HG02885 (cell line): ENCODE data around the gene TRAP1.

Experiments
- ATAC-seq: cut with Tn5 transposase; IDR thresholded peaks from one replicate; pipeline ENCODE4 v1.9.1; 2021; ENCODE audit warnings: mild to moderate bottlenecking; ENCODE audit not compliant: unreplicated experiment, poor library complexity

Gene TRAP1

DNA sequence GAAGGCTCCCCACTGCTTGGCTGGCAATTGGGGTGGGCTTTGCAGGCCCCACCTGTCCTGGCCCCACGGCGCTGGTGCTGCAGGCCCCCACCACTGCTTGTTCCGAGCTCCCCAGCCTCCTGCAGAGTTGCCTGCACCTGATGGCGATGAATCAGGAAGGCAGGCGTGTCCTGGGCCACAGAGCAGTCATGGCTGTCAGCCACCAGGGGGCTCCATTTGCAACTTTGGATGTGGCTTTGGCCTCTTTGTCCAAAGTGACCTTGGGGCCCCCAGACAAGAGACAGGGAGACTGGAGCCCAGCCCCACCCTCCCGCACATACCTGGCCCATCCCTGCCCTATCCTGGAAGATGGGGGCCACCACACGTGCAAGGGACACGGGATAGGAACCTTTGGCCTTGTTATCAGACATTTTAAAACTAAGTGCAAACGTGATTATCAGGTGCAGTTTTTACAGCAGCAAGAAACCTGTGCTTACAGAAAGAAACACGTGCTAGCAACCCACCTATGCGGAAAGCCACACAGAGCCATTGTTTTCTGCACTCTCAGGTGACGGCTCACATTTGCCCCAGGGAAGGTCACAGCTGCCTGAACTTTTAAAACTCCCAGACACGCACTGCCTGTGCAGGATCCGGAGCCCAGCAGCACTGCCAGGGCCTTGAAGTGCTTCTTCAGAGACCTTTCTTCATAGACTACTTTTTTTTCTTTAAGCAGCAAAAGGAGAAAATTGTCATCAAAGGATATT is 62.9 kb downstream of the TRAP1 start, which contains the start of gene DNASE1:
Gene DNASE1 (plus strand): TSS at position 443 of the 743 bp plus-strand sequence. CDS start 683 bp downstream, outside the sequence.
- ATAC-seq: no peak

DNA sequence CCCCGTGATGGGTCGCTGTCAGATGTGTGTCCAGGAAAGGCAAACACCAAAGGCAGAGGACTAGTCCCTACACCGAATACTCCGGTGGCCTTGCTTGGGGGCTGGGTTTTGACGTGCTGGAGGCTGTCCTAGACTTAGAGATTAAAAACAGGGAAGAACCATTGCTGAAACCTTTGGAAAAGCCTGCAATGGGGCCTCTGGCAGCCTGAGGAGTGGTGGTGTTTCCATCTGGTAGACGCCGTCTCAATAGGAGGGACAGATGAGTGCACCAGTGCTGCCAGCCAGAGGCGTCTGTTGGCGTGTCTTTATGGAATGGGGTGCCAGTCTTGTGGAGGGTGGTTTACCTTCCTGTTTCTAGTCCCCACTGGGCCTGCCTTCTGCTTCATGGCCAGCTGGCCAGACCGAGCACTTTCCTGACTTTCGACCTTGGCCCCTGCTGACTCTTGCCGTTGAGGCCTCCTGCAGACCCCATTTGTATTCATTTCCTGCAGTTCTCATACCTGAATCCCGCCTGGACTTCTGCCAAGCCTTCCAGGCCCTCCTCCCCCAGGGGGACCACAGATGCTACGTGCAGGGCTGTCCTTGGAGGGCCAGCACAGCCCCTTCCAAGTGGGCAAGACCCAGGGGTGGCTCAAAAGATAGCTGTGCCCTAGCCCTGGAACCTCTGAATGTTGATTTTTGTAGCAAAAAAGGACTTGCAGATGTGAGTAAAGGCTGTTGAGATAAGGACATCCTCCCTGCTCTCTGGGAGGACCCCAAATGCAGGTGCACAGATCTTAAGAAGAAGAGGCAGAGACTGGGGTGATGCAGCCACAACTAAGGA is 64.7 kb downstream of the TRAP1 start:
- no peak for ATAC-seq

DNA sequence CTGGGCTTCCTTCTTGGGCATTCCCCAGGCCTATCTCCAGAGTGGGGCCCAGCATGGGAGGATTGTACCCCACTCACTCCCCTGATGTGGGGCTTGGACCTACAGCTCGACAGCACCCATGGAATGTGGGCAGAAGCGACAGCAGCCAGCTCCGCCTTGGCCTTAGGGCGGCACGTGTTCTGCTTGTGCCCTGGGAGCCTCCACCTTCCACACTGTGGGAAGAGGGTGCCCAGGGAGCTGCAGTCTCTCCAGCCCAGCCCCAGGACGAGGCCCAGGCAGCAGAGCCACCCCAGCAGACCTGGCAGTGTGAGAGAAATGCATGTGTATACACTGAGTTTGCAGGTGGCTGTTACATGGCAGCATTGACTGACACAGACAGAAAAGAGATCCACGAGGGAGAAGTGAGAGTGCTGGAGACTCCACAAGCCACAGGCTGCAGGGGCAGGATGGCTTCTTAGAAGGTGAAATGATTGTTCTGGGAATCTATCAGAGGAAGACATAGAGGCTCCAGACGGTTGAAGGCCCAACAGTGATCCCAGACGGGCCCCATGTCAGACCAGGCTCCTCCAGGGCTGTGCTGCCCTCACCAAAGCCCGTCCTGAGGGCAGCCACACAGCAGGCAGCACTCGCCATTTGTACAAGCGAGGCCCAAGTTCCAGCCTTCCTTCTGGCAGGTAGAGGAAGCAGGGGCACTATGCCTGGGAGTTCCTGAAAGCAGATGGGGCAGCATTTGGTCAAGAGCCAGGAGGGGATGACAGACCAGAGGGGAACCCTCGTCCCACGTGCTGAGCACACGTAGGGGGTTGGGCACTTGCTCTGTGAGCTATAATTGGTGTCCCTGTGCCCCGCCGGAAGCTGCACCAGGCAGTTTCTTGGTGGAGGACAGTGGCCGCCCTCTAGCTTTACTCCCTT is 65.6 kb downstream of the TRAP1 start:
- no peak for ATAC-seq

DNA sequence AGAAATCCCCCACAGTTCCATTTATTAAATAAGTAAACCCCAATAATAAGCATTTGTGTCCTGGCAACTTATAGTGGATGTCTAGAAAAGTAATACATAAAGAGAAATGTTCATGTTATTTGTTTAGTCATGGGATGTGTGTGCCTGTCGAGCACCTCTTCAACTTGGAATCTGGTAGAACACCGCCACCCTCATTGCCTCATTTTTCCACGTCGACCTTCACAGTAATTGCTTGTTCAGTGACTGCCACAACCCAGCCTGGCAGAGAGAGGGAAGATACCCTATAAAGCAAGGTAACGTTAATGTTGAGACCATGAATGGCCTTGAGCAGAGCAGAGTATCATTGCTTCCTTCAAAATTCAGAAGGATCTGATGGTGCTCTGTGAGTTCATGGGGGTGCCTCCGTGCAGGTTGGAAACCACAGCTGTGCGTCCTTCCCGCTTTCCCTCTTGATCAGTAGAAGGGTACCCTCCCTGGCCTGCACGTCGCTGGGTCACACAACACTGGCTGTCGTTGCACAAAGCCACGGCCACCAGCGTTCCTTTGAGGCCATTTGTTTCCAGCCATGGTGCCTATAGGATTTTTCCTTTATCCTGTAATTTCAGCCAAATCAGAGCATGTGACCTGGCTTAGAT is 66.6 kb downstream of the TRAP1 start:
- no peak for ATAC-seq

DNA sequence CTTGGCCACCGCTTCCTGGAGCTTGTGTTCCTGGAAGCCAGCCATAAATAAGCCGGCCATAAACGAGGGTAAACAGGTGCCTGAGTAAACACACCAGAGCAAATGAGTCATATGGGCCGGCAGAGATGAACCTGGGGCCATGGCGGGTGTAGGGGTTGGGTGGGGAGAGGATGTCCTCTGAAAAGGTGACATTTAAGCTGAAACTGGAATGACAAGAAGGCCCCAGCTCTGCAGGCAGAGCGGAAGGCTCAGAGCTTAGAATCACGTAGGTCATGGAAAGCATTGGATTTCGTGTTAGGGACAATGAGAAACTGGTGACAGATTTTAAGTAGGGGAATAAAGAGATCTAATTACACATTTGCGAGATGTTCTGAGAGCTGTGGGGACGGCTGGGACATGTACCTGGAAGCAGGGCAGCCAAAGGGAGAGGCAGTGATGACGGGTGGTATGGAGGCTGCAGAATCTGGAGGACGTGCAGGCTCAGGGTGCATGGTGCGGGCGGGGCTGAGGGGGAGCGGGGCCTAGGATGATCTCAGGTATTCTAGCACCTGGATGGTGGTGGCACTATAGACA is 70.9 kb downstream of the TRAP1 start:
- no peak for ATAC-seq

DNA sequence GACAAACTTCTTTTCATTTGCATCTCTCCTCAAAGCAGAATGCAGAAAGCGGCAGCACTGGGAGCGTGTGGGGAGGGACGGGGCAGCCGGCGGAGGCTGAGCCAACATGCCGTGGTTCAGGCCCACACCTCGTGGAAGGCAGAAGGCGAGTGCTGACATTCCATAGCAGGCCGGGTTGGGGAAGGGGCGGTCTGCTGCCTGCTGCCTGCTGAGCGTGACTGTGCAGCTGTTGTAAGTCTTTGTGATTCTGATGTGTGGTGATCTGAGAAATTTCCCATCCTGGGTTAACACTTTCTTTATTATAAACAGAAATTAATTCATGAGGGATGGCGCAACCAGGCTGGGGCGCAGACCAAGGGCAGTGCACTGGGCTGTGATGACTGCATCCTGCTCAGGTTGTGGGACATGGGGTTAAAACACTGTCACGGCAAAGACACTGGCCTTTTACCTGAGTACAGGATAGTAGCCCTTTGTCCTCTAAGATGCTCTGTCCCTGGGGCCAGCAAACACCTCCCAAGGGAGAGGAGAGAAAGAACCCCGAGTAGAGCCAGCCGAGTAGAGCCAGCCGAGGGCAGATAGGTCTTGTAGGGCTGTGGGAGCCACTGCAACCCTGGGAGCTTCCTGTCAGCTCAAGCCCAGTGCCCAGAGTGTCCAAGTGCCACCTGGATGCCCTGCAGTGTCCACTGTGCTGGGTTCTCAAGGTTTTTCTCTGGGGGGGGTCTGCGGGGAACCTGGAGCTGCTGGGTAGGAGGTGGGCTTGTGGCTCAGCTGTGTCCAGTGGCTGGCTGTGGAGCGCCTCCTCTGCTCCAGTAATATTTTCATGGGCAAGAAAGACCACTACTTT is 71.6 kb downstream of the TRAP1 start:
- ATAC-seq: no peak

DNA sequence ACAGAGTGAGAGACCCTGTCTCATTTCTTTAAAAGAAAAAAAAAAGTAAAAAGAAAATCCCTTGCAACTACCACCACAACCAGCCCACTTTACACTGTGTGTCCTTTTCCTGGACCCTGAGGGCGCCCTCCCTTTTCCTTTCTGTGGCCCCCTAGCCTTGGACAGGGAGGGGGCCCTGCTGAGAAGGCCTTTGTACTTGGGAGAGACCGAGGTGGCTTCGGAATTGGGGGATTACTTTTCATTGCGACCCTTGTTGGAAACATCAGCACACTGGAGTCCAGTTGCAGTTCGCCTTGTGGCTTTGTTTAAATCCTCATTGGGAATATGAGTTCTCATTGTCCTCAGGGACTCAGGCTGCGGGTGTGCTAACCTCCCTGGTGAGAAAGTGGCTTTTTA is 72.2 kb downstream of the TRAP1 start:
- no peak for ATAC-seq

DNA sequence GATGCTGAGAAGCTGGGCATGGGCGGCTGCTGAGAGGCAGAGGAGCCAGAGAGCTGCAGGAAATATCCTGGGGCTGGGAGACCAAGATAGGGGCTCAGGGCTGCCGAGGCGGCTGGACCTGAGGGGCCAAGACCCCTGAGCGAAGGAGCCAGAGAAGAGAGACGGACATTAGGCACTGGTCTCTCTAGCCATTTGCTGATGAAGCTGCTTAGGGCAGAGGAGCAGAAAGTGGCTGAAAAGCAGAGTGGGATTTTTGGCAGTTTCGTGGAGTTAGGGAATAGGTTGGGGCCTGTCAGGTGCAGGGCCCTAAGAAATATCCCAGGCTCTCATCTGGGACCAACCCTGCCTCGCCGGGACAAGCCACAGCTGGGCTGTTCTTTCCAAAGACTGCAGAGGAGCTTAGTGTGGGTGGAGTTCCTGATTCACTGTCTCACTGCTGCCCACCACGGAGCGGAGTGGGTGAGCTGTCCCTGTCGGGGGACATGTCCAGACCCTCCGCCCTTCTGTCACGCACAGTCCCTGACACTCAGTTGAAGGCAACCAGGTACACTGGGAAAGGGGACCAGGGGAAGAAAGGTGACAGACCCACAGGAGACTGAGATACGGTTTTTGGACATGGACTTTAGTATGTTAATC is 74.1 kb downstream of the TRAP1 start:
- no peak for ATAC-seq

DNA sequence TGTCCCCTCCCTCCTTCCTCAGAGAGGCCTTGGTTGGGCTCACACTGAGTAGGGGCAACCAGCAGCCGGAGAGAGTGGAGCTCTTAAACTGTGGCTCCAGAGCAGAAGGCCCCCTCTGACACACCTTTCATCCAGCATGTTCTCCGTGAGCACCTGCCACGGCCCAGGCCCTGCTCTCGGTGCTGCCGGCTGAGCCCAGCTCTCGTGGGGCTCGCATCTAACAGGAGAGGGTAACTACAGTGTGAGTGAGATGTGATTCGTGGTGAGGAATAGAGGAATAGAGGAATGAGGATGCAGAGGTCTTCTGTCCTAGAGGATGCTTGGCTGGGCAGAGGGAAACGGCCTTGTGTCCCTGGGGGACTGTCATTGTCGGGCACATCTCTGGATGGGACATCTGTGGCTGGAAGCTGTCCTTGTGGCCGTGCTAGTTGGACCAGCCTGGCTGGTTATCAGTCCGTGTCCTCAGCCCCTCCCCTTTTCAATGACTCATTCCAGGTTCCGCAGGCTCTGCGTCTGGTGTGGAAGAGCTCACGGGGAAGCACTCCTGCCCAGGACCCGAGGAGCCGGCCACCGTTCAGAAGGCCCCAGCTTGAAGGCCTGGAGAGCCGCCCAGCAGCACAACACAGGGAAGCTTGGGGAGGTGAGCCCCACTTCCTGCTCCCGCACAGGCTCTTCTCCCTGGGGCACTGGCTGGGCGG is 74.8 kb downstream of the TRAP1 start:
- no peak for ATAC-seq

DNA sequence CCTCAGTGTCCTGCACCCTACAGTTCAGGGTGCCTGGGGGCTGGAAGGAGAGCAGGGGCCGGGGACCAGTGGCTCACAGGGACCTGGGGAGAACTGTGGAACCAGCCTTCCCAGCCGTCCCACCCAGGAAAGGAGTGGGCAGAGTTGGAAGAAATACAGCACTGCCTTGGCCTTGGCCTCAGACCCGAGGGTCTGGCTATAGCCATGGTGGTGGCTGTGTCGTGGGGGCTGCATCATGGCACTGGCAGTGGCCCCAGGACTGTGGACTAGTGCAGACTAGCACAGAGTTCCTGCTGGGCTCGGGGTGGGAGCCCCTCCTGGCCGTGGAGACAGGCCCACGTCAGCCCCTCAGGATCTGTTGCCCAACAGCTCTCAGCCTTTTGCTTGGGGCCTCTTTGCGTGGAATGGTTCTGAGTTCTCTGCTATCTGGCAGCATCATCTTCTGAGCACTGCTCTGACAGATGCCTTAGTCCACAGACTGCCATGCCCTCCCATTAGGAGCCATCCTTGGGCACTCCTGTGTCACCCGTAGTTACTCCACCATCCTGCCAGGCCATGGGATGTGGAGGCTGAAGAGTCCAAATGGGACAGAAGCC is 75.4 kb downstream of the TRAP1 start:
- ATAC-seq: no peak

DNA sequence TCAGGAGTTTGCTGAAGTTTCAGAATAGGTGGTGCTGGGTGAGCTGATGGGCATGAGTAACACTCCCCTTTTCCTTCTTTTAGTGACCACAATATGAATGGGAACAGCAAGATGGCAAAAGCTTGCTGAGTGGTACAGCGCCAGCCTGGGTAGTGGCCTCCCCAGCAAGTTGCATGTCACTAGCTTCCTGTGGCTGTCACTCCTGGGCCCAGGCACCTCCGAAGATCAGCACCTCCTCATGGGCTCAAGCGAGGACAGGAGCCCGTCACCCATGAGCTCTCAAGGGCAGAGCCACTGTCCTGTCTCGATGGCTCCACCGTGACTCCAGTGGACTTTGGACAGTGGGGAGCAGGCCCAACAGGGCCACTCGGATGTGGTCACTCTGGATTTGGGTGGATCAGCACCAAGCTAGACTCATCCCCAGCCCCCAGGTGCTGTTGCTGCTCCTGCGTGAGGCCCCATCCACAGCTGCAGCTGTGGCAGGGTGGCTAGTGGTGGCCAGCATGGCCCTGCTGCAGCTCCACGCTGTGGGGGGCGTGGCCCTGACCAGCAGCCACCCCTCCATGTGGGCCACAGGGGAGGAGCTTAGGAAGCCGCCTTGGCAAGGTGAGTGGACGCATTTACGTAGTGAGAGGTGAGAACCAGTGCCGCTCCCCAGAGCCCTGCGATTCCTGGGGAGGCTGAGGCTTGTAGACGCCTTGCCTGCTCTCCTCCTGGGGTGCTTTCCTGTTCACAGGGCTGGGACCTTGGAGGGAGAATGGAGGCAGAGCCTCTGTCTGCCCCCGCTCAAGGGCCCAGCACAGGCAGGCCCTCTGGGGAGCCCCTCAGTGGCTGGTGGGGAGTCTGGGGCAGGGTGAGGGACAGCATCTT is 76.5 kb downstream of the TRAP1 start:
- ATAC-seq: no peak

DNA sequence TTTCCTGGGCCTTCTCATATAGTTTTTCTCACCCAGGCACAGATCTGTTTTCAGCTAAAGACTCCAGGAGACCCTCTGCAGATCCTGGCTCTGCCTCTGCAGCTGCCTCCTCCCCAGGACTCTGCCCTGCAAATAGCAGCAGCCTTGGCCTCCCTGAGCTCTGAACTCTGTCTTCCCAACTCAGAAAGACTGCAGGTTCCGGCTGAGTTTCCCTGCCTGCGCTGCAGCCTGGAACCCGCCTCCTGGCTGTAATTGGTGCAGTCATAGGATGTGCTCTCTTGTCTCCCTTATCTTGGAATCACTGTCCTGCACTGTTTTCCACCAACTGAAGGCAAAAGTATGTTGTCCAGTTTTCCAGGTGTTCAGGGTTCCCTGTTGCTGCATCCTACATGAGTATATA is 77.1 kb downstream of the TRAP1 start:
- ATAC-seq: no peak

DNA sequence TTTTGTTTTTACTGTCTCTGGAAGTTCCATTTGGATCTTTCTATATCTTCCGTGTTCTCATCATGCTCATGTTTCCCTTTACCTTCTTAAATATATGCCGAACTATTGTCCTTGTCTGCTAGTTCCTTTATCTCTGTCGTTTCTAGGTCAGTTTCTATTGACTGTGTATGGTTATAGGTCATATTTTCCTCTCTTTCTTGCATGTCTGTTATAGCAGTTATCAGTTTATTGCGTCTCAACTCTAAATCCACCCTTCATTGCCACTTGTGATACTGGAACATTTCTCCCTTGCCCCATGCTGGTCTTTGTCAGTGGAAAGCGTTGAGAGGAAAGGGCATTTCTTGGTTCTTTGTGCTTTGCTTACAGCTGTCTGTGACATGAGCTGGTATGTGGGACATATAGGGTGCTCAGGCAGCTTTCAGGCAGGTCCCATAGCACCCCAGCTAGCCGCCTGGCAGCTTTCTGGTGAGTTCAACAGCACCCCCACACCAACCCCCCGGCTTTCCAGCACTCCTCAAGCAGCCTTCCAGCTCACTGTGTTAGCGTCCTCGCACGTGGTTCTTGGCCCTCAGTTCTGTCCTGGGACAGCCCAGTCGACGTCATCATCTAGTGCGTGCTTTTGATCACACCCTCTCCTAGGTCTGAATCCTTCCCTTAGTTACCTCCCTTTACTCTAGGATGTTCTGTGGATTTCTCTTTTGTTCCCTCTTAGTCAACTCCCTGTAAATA is 78.2 kb downstream of the TRAP1 start:
- ATAC-seq: no peak

DNA sequence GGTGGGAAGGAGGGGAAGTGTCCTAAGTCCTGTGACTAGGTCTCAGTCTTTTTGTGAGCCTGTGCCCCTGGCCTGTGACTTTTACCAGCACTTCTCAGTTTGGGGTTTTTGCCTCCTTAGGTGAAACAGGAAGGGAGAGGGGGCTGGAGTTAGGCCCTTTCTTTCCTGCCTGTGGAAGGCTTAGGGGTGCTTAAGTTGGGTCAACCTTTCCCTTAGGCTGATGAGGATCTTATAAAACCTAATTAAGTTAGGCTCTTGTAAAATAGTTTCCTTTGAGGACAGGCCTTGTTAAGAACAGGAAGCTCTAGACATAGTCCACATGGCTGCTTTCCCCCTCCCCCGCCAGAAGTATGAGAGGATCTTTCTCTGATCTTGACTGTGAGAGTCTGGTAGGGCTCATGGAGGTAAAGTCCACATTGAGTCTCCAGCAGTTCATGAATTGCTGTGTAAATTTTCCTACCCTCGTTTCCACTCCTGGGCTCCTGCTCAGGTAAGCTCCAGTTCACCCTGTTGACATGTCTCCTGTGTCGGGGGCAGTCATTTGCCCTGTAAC is 79.9 kb downstream of the TRAP1 start:
- no peak for ATAC-seq

DNA sequence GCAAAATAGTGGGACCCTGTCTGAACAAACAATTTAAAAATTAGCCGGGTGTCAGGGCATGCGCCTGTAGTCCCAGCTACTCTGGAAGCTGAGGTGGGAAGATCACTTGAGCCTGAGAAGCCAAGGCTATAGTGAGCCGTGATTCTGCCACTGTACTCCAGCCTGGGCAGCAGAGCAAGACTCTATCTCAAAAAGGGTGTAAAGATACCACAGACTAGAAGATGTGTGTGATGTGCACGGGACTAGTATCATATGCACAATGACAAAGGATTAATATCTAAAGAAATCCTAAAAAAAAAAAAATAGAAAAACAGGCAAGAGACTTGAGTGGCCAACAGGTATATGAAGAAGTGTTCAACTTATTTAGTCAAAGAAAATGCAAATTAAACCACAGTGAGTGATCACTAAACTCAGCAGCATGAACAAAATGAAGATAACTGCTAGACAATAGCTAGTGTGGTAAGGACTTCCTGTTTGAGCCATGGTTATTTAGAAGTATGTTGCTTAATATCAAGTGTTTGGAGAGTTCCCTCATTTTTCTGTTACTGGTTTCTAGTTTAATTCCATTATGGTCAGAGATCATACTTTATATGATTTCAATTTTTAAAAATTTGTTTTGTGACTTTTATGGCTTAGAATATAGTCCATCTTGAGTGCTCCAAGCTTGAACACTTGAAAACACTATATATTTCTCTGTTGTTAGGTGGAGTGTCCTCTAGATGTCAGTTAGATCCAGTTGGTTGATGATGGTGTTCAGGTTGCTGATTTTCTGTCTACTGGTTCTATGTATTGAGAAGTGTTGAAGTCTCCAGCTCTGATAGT is 91.2 kb downstream of the TRAP1 start:
- peak; percentile 46 for ATAC-seq
